HG02938 (cell line): ENCODE measurements around the gene UBE2V1.
"Not testable (repeated sequence)": the region's sequence is repeated elsewhere in the genome, so short reads cannot be mapped to it uniquely, and the experiment has no call there.

Experiments used
- ATAC-seq: cut with Tn5 transposase; IDR thresholded peaks from one replicate; pipeline ENCODE4 v1.9.1; 2021; ENCODE audit warnings: mild to moderate bottlenecking, moderate library complexity; ENCODE audit not compliant: unreplicated experiment

Gene UBE2V1

DNA sequence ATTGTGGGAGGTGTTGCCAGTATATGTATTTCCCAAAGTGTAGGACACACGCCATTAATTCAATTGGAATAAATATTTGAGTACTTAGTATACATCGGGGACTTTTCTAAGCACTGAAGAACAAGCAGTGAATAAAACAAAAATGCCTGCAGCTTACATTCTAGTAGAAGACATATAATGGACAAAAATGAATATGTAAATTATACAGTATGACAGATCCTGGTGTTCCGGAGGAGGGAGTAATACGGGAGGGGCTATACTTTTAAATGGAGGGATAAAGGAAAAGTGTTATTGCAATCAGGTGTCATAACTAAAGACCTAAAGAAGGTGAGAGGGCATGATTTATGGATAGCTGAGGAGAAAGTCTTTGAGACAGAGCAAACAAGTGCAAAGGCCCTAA, 15.1 kb downstream of the UBE2V1 start:
- ATAC-seq = no peak

DNA sequence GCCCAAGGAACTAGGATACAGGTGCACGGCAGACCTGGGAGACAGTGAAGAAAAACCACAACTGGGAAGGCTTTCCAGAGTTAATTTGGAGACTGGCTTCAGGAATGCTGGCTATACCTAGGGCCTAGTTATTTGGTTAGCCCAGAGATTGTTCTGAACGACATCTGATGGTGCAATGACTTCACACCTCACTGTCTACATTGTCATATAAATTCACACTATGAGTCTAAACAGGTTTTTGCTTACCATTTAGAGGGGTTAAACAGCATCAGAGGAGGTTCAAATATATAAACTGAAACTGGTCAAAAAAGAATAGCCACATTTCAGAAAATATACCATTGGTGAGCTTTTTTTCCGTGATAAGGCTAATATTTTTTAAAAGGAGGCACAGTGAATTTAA, 16.7 kb downstream of the UBE2V1 start:
- ATAC-seq = no peak

DNA sequence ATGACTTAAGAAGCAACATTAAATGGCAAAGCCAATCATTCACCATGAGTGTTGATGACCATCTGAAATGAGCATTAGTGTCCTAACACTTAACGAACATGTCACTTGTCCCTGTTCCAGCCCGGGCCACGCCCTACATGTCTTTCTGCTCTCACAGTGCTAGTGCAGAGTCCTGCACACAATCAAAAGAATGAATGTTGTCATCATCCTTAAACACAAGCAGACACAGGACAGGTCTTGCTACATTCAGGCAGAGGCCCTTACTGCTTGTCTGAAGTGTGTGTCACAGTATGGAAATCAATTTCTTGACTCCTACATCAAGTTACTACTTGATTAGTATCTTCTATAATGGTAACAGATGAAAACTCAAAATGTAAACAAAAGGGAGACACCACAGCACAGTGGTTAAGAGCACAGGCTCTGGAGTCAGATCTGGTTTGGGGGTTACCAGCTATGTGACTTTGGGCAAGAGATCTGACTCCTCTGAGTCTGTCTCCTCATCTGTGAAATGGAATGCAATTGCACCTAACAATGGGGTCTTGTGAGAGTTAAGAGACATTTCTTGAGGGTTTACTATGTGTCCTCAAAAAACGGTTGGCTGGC, 17.4 kb downstream of the UBE2V1 start:
- ATAC-seq = no peak

DNA sequence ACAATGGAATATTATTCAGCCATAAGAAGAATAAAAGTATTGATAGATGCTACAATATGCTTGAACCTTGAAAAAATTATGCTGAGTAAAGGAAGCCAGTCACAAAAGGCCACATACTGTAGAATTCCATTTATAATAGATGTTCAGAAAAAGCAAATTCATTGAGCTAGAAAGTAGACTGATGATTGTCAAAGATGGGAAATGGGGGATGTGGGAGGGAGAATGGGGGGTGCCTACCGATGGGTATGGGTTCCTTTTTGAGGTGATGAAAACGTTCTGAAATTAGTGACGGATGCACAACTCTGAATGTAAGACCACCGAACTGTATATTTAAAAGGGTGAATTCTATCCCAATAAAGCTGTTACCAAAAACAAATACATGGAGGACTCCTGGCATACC, 18.4 kb downstream of the UBE2V1 start:
- no peak for ATAC-seq

DNA sequence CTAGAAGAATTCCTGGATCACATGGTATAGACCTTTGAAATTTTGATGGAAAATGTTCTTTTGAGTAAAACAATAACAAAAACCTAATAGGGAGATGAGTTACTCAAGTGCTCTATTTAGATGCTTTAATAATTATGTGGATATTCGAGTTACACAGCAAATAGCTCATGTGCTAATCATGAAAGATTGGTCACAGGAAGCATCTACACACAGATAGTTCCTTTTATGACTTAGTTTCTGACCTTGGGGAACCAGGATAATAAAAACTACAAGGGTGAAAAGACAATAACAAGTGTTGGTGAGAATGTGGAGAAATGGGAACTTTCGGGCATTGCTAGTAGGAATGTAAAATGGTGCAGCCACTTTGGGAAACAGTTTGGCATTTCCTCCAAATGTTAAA, 19.7 kb downstream of the UBE2V1 start:
- no peak for ATAC-seq

DNA sequence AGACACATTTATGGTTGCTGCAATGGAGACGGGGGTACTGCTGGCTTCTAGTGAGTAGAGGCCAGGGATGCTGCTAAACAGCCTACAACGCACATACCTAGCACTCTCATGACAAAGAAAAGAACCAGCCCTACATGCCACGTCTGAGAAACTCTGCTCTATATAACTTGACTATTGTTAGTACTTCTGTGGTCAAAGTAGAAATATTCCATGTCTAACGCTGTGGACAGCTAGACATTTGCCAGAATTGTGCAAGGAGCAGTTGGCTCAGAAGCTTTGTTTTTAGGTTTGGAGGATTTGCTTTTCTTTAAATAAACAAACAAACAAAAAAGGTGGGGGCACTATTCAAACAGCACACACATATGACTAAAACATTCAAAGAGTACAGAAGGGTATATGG, 20.5 kb downstream of the UBE2V1 start:
- no peak for ATAC-seq

DNA sequence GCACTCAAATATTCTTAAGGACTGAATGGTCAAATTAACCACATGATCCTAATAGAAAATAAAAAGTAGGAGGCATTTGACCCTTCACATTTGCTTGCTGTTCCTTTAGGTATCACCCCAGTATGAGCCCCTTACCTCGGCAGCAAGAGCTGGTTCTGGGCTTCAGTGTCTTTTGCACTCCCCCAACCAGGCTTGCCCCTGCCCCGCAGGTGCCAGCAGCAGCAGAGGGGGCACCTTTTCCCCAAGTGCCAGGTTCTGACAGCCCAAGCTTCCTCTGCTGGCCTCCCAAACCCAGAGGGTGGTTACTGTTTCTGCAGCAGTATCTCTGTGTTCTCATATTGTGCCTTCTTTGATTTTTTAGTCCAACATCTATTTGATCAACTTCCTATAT, 23.2 kb downstream of the UBE2V1 start:
- no peak for ATAC-seq

DNA sequence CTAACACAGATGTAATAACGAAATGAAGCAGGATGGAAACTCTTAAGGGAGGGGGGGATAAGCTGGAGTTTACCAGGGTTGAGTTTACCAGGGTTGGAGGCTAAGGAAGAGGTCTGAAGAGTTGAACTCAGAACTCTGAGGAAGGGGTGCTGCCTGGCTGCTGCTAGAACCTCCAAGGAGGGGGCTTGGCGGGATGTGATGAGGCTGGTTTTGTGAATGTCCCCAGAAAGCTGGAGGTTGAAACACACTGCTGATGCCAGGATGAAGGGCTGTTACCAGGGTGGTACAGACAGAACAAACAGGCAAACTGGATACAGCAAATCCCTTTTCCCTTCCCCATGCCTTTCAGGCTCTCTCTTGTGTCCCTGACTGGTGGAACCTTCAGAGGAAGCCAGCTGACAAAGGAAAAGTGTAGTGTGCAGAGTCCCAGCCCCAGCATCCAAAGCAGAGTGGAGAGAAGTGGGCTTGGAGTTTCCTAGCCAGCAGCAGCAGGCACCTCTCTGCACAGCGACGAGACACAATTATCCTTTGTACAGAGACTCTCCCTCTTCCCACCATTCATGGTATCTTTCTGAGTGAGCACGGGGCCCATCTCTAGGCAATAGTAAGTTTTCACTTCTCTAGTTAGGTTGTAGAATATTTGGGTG, 23.7 kb downstream of the UBE2V1 start:
- ATAC-seq = no peak

DNA sequence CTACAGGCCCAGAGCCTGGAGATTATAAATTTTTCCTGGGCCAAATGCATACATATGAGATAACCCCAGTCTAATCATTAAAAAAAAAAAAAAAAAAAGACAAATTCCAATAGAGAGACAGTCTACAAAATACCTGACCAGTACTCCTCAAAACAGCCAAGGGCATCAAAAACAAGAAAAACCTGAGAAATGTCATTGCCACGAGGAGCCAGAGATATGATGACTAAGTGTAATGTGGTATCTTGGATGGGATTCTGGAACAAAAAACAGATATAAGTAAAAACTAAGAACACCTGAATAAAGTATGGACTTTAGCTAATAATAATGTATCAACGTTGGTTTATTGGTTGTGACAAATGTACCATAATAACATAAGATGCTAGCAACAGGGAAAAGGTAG, 24.9 kb downstream of the UBE2V1 start:
- no peak for ATAC-seq

DNA sequence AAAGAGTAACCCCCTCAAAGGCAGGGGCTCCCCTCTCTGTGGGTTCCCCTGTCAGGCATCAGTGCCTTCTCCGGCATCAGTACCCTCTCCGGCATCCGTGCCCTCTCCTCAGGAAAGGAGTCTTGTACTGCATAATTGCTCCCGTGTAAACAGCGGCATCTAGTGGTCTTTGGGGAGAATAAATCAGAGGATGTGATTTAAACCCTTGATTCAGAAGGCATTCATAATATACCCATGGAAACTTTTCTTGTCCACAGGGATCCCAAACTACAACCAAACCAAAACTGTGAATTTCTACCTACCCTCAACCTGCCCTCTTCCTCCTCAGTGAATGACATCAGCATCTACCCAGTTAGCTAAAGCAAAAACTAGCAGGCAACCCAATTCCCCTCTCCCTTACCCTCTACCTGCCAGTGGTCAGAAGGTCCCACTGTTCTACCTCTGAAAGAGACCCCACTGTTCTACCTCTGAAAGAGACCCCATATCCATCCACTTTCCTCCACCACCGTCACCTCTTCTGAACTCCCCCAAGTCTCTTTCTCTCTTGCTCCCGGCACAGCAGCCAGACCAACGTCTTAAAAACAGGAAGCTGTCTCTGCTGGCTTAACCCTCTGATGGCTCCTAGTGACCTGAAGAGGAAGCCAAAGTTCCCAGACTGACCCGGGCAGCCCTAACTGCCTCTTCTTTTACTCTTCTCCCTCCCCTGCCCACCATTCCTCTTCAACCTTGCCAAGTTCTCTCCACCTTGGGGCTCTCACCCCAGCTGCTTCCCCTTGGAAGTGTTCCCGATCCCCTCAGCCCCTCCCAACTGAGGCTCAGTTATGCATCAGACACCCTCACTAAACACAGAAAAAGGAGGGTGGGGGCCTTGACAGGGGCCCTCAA, 27.2 kb downstream of the UBE2V1 start:
- no peak for ATAC-seq

DNA sequence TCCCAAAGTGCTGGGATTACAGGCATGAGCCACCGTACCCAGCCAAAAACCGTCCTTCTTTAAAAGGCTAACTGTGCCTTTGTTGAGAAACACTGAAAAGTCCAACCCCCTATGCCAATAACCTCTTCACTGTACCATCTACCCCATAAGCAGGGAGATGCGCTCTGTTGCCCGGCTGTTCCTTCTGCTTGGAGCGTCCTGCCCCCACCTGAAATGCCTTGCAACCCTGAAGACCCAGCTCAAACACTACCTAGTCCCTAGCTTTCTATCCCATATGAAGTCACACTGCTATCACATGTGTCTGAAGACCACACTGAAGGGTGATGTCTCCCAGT, 27.8 kb downstream of the UBE2V1 start:
- ATAC-seq = no peak

DNA sequence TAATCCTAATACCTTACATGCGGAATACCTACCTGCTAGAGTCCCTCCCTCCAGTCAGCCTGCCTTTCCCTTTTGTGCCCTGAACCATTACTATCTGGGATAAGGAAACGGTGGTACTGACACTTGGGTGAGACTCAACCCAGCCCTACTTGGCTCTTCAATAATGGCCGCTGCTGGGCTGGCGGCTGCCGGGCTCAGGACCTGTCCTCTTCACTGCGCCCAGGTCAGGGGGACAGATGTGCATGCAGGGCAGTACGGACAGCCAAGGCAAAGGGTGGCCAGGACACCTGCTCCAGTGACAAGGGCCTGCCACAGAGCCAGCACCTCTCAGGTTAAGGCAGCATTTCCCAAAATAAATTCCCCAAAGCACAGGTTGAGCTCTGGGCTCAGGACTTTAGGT, 29.9 kb downstream of the UBE2V1 start:
- ATAC-seq = no peak

DNA sequence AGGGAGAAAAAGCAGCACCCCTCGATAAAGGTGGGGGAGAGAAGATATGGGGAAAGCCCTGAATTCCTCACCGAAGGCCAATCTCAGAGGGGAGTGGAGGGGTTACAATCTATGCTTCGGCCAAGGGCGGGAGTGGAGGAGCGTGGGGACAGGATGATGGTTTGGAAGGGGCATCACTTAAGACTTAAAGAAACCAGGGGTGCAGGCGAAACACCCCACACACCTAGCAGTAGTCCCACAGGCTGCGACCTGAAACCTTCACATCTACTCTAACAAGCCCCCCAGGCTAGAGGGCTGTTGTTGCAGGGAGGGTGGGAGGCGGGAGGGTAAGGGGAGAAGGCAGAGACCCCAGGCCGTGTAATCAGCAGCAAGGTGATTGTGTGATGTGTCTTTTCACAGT, 30.9 kb downstream of the UBE2V1 start:
- ATAC-seq = not testable (repeated sequence)

DNA sequence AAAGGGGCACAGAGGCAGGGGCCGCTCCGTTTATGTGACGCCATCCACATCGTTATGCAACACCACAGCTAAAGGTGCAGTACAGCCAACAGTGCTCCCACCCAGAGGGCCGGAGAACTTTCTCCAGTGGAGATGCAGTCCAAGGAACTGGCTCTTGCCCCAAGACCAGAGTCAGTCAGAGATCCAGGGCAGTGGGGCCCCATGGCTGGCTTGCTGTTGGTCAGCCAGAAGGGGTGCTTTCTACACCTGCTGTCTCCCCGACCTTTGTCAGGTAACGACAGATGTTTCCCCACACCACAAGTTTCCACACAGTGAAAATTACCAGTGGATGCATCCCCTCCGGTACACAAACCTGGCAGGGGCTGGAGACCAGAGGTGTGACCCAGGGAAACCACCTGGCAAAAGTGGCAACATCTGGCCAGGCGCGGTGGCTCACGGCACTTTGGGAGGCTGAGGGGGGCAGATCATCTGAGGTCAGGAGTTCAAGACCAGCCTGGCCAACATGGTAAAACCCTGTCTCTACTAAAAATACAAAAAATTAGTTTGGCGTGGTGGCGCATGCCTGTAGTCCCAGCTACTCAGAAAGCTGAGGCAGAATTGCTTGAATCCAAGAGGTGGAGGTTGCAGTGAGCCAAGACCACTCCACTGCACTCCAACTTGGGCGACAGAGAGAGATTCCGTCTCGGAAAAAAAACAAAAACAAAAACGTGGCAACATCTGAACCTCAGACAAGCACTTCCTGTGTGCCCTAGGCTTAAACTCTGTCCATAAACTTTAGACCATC, 34.9 kb downstream of the UBE2V1 start:
- ATAC-seq = no peak

DNA sequence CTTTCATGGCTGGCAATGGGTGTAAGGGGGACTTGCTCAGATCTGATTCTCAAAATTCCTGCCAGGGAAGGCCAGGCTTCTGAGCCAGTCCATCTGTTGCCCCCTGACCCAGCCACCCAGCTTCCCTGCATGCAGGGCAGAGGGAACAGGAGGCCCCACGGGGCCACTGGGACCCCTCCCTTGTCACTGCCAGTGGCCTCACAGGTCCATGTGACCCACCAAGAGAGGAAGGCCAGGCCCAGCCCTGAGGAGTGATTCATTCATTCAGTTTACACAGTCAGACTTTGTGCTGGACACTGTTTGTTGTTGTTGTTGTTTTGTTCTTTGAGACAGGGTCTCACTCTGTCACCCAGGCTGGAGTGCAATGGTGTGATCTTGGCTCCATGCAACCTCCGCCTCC, 39.5 kb downstream of the UBE2V1 start:
- ATAC-seq = no peak

DNA sequence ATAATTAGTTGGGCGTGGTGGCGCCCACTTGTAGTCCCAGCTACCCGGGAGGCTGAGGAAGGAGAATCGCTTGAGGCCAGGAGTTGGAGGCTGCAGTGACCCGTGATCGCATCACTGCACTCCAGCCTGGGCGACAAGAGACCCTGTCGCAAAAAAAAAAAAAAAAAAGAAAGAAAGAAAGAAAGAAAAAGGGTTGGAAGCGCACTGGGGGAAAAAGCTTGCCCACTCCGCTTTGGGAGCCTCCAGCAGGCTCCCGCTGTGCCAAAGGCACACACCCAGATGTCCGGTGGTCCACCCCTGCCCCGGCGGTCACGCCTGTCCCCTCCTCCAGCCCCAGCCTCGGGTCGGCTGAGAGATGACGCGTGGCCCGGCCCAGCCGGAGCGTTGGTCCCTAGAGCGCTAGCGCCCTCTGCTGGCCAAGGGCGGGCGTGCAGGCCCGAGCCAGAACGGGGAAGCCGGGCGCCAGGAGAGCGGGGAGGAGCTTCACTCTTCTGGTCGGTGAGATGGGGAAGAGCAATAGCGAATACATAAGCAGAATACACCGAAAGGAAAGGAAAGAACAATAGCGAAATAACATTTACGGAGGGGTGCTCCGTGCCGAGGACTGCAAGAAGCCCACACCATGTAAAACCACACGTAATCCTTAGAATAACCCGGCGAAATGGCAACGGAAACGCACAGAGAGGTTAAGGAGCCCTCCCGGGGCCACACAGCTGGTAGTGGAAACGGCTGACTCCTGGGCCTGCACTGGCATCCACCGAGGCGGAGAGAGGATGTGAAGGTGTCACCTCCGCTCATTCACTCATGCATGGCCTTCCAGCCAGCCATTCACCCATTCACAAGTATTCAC, 41.7 kb downstream of the UBE2V1 start:
- ATAC-seq = no peak

DNA sequence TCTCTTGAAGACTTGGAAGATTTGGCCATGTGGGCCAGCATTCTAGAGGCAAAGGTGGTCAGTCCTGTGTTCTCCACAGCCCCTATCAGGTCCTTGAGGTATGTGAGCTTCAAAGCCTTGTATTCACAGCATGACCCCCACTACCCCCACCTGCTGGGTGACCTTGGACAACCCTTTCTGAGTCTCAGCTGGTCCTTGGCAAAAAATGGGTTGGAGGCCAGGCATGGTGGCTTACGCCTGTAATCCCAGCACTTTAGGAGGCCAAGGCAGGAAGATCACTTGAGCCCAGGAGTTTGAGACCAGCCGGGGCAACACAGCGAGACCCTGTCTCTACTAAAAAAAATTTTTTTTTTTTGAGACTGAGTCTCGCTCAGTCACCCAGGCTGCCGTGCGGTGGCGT, 42.6 kb downstream of the UBE2V1 start:
- ATAC-seq = no peak

DNA sequence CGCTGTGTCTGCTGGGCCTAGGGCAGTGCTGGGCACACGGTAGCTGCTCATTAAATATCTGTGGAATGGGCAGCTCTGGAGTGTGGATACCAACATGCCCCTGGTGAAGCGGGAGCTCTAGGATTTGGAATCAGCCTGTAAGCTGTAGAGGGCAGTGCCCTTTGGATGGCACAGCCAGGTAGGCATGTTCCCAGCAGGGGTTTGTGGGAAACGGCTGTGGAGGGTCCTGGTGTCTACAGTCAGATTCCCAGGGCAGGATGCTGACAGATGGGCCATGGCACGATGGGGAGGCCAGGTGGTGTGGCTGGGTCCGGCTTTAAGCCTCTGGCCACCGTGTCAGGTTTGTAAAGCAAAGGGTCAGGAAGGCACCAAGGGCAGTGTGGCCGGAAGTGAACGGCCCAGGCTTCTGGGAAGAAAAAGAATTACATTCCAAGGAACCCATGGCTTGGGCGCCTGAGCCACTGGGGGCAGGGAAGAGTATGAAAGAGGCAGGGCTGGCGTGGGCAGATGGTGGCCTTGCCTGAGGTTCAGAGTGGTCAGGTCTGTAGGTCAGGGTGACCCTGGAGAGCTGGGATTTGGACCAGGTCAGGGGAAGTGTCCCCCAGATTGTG, 44.8 kb downstream of the UBE2V1 start:
- ATAC-seq = no peak

DNA sequence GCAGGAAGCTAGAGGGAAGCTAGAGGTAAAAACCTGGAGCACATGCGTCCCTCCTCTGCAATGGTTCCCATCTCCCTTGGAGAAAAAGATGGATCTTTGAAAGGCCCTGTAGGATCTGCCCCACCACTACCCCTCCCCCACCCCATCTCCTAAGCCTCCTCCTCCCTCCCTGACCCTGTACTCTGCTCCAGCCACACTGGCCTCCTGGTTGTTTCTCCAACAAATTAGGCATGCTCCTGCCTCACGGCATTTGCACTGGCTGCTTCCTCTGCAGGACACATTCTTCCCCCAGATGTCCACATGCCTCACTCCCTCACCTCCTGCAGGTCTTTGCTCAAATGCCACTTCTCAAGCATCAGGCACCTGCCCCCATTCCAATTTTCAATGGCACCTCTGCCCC, 45.5 kb downstream of the UBE2V1 start:
- ATAC-seq = no peak

DNA sequence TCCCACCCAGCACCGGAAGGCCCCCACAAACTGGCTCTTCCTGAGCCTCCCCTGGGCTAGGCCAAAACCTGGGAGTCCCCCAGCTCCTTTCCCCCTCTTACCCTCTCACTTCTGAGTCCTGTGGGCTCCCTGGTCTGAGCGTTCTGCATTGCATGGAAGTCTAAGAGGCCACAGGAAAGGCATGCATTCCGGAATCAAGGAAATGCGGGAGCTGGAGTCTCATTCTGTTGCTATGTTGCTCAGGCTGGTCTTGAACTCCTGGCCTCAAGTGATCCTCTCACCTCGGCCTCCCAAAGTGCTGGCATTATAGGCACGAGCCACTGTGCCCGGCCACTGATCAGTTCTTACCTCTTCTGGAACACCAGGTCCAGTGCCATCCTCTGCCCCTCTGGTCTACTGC, 45.9 kb downstream of the UBE2V1 start:
- ATAC-seq = no peak
